ENCODE results near the gene KCND1.

- TF ChIP-seq, protein P1, sequence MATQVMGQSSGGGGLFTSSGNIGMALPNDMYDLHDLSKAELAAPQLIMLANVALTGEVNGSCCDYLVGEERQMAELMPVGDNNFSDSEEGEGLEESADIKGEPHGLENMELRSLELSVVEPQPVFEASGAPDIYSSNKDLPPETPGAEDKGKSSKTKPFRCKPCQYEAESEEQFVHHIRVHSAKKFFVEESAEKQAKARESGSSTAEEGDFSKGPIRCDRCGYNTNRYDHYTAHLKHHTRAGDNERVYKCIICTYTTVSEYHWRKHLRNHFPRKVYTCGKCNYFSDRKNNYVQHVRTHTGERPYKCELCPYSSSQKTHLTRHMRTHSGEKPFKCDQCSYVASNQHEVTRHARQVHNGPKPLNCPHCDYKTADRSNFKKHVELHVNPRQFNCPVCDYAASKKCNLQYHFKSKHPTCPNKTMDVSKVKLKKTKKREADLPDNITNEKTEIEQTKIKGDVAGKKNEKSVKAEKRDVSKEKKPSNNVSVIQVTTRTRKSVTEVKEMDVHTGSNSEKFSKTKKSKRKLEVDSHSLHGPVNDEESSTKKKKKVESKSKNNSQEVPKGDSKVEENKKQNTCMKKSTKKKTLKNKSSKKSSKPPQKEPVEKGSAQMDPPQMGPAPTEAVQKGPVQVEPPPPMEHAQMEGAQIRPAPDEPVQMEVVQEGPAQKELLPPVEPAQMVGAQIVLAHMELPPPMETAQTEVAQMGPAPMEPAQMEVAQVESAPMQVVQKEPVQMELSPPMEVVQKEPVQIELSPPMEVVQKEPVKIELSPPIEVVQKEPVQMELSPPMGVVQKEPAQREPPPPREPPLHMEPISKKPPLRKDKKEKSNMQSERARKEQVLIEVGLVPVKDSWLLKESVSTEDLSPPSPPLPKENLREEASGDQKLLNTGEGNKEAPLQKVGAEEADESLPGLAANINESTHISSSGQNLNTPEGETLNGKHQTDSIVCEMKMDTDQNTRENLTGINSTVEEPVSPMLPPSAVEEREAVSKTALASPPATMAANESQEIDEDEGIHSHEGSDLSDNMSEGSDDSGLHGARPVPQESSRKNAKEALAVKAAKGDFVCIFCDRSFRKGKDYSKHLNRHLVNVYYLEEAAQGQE (IDR thresholded peaks at IDR 0.05; ENCODE audit: low read depth) = no peak
- TF ChIP-seq TCF12 (IDR thresholded peaks at IDR 0.05; ENCODE audit: low read depth) = no peak
- no peak for TF ChIP-seq RAD21 (IDR thresholded peaks at IDR 0.05; ENCODE audit: low read depth)
- no peak for TF ChIP-seq NFIC (IDR thresholded peaks at IDR 0.05)
Observed at GRCh38 chrX:48934581-48935300, 36.9 kb downstream of the KCND1 start.
